Naive thymus-derived CD4-positive, alpha-beta T cell (primary cell): ENCODE measurements around the gene C1orf52. TPM values are rescaled to one million over a fixed set of nuclear protein-coding genes. Genes with fewer than 3 reads are reported as not detected.

ENCODE experiments used
- ATAC-seq: fragments of 150-1000 bp; cut with Tn5 transposase; 2 replicates; pipeline ENCODE4 v1.10.0; 2021; ENCODE audit warnings: mild to moderate bottlenecking, moderate library complexity
- CTCF ChIA-PET: fragments of 350-600 bp; sonication (Branson Sonifier 250); formaldehyde crosslinking; loops from one replicate; lab custom pipeline; 2021; ENCODE audit warnings: antibody characterized with exemption; lab: Charles Lee
- POLR2A ChIA-PET: fragments of 350-600 bp; sonication (Branson Sonifier 250); formaldehyde crosslinking; loops from one replicate; lab custom pipeline; 2021; ENCODE audit warnings: antibody characterized with exemption, inconsistent platforms; lab: Charles Lee
- DNase-seq, 9 donors: peaks; one replicate each; pipeline versions ENCODE4 v3.0.0 to v3.0.0-alpha.2; 2020 to 2022; ENCODE audit warnings: mixed read lengths in 1 of 9
- H3K27ac ChIP-seq: one replicate; pipeline ENCODE4 v1.7.0; 2013; ENCODE audit warnings: mild to moderate bottlenecking, low read depth, low read length, moderate library complexity
- H3K27me3 ChIP-seq, 2 donors: one replicate each; pipeline ENCODE4 v1.7.0; 2013; ENCODE audit warnings: low read length in 2 of 2, mild to moderate bottlenecking in 2 of 2, moderate library complexity in 2 of 2; ENCODE audit not compliant: control insufficient read depth in 2 of 2, insufficient read depth in 2 of 2
- H3K36me3 ChIP-seq, 3 experiments: 1 replicate in 2 of 3; 2 replicates in 1 of 3; pipeline ENCODE4 v1.7.0; 2013; ENCODE audit warnings: low read length in 3 of 3, mild to moderate bottlenecking in 3 of 3, moderate library complexity in 1 of 3; ENCODE audit not compliant: insufficient read depth in 3 of 3, control insufficient read depth in 2 of 3
- H3K4me1 ChIP-seq, 2 donors: one replicate each; pipeline ENCODE4 v1.7.0; 2013; ENCODE audit warnings: low read length in 2 of 2, mild to moderate bottlenecking in 2 of 2, moderate library complexity in 1 of 2; ENCODE audit not compliant: control insufficient read depth in 2 of 2, insufficient read depth in 2 of 2
- H3K4me3 ChIP-seq: 2 replicates; pipeline ENCODE4 v1.7.0; 2013; ENCODE audit warnings: mild to moderate bottlenecking, low read length
- H3K9me3 ChIP-seq, 3 experiments: 1 replicate in 2 of 3; 2 replicates in 1 of 3; pipeline ENCODE4 v1.7.0; 2013; ENCODE audit warnings: low read length in 3 of 3; ENCODE audit not compliant: control insufficient read depth in 2 of 3
- H3K27ac Mint-ChIP-seq, 9 donors: one replicate each; pipeline ENCODE4 v1.8.0; 2020 to 2022; ENCODE audit warnings: mixed read lengths in 9 of 9, mild to moderate bottlenecking in 8 of 9, moderate library complexity in 5 of 9, inconsistent platforms in 2 of 9
- H3K27me3 Mint-ChIP-seq, 5 donors: one replicate each; pipeline ENCODE4 v1.8.0; 2021 to 2022; ENCODE audit warnings: mixed read lengths in 5 of 5, mild to moderate bottlenecking in 1 of 5
- H3K36me3 Mint-ChIP-seq, 5 donors: one replicate each; pipeline ENCODE4 v1.8.0; 2020 to 2022; ENCODE audit warnings: mixed read lengths in 5 of 5, mild to moderate bottlenecking in 3 of 5, inconsistent platforms in 1 of 5
- H3K4me1 Mint-ChIP-seq, 7 donors: one replicate each; pipeline ENCODE4 v1.8.0; 2020 to 2022; ENCODE audit warnings: mixed read lengths in 7 of 7, mild to moderate bottlenecking in 3 of 7, inconsistent platforms in 1 of 7
- H3K4me3 Mint-ChIP-seq, 10 donors: one replicate each; pipeline ENCODE4 v1.8.0; 2020 to 2022; ENCODE audit warnings: mild to moderate bottlenecking in 10 of 10, mixed read lengths in 10 of 10, moderate library complexity in 6 of 10, inconsistent platforms in 2 of 10
- H3K9me3 Mint-ChIP-seq, 11 donors: one replicate each; pipeline ENCODE4 v1.8.0; 2020 to 2022; ENCODE audit warnings: mixed read lengths in 11 of 11, mild to moderate bottlenecking in 4 of 11, inconsistent platforms in 1 of 11, moderate library complexity in 1 of 11
- intact Hi-C, 2 donors: fragments of 100-400 bp; cut with micrococcal nuclease; formaldehyde crosslinking; loops; one replicate each; pipeline ENCODE4 v1.15.1; 2023
- polyA plus RNA-seq, 2 donors: library from polyadenylated mRNA; unstranded; fragments of 300-500 nt; fragmentation: Illumina TruSeq; gene quantifications; one replicate each; pipeline ENCODE4 v1.2.3, GENCODE V29; 2021
- total RNA-seq, 6 experiments: library from RNA in 5 of 6; stranded (reverse) in 5 of 6; gene quantifications; 1 replicate in 5 of 6; 2 replicates in 1 of 6; pipeline ENCODE4 v1.2.3 and lab custom pipeline; 2021 to 2026

The C1orf52 gene
- total and polyA plus RNA-seq, 7 experiments from 2014 or later, result 25.7 to 55.4 (median 41.6) TPM

GRCh38 chr1:85280636-85281035 lies 21.2 kb upstream of the C1orf52 start:
- no peaks in the 10 kb centered on the region for H3K9me3 ChIP-seq
- H3K36me3 ChIP-seq, result peaks cover 0 to 5% (median 0%) of the 10 kb centered on the region in 3 experiments
- no peaks in the 10 kb centered on the region for H3K9me3 Mint-ChIP-seq
- H3K4me3 Mint-ChIP-seq, result no peak overlapping the region
- DNase-seq (no peak), ATAC-seq (no peak)
- no peaks in the 10 kb centered on the region for H3K27me3 ChIP-seq
- intact Hi-C loops, result no loop called here
- peaks cover 0 to 31% (median 0%) of the 10 kb centered on the region in 5 donors for H3K27me3 Mint-ChIP-seq
- ChIA-PET POLR2A (interaction anchor here (1.2 kb wide), 1 partner anchor 20 kb away, joined by 3 read pairs; no protein-coding TSS in a partner anchor), CTCF (no interaction called here)
- peaks cover 5 to 20% (median 9%) of the 10 kb centered on the region in 7 donors for H3K4me1 Mint-ChIP-seq
- H3K4me1 ChIP-seq, result peaks cover under 1 to 5% of the 10 kb centered on the region in 2 donors
- H3K4me3 ChIP-seq, result no peak overlapping the region
- H3K27ac Mint-ChIP-seq, result peak overlapping the region in 1 of 9 donors; percentile 23
- H3K36me3 Mint-ChIP-seq, result no peaks in the 10 kb centered on the region
- H3K27ac ChIP-seq, result no peak overlapping the region

GRCh38 chr1:85279458-85280080 lies 20.1 kb upstream of the C1orf52 start:
- ChIA-PET POLR2A (no interaction called here), CTCF (no interaction called here)
- Histone ChIP-seq H3K36me3 (peaks cover 0 to 5% (median 0%) of the 10 kb centered on the region in 3 experiments), H3K4me3 (no peak overlapping the region), H3K9me3 (no peaks in the 10 kb centered on the region), H3K27me3 (no peaks in the 10 kb centered on the region), H3K27ac (no peak overlapping the region), H3K4me1 (peaks cover 11 to 12% of the 10 kb centered on the region in 2 donors)
- peaks cover 14 to 30% (median 18%) of the 10 kb centered on the region in 7 donors for H3K4me1 Mint-ChIP-seq
- intact Hi-C loops, result loop anchor here (5.0 to 10.0 kb wide), 15 partner anchors 232 to 1765 kb away; partner anchors contain the start of genes CTBS (in 1 of the 2), GNG5 (in 1 of the 2), HS2ST1 (in 1 of the 2) and MCOLN2 (in 1 of the 2)
- no peak for DNase-seq
- no peaks in the 10 kb centered on the region for H3K9me3 Mint-ChIP-seq
- peak overlapping the region in 2 of 10 donors; percentile 9 to 56 for H3K4me3 Mint-ChIP-seq
- H3K27me3 Mint-ChIP-seq, result peaks cover 0 to 31% (median 0%) of the 10 kb centered on the region in 5 donors
- H3K27ac Mint-ChIP-seq, result peak overlapping the region in 4 of 9 donors; percentile 7 to 73 (median 54)
- H3K36me3 Mint-ChIP-seq, result peaks cover 0 to 5% (median 0%) of the 10 kb centered on the region in 5 donors
- ATAC-seq, result no peak

DNA sequence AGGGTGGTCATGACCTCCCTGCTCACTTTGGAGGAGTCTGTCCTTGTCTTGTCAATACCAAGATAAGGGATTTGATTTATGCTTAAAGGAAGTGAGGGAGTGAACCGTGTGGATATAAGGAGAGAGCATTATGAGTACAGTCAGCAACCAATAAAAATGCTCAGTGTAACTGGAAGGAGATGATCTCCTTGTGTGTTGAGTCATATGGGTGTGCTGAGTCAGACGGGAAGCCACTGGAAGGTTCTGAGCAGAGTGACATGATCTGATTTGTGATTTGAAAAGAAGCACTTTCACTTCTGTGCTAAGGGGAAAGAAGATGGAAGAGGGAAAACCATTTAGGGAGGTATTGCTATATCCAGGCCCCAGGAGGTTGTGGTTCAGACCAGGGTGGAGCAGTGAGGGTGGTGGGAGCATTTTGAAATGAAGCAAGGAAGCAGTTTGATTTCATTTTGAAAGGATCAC lies 19.4 kb upstream of the C1orf52 start:
- DNase-seq, result peak in 1 of 9 donors; percentile 45
- Mint-ChIP-seq H3K4me3 (peak overlapping the region in 1 of 10 donors; percentile 56), H3K36me3 (peaks cover 0 to 8% (median 0%) of the 10 kb centered on the region in 5 donors), H3K4me1 (peaks cover 21 to 35% (median 25%) of the 10 kb centered on the region in 7 donors), H3K9me3 (no peaks in the 10 kb centered on the region), H3K27me3 (peaks cover 0 to 31% (median 0%) of the 10 kb centered on the region in 5 donors), H3K27ac (peak overlapping the region in 7 of 9 donors; percentile 0 to 62 (median 7))
- H3K27me3 ChIP-seq, result no peaks in the 10 kb centered on the region
- no peaks in the 10 kb centered on the region for H3K9me3 ChIP-seq
- ChIA-PET POLR2A (no interaction called here), CTCF (interaction anchor here (4.0 kb wide), 1 partner anchor 20 kb away, joined by 29 read pairs; the partner anchor contains the start of gene C1orf52)
- ATAC-seq, result no peak
- no peak overlapping the region for H3K4me3 ChIP-seq
- no peak overlapping the region for H3K27ac ChIP-seq
- H3K4me1 ChIP-seq, result peaks cover 17 to 18% of the 10 kb centered on the region in 2 donors
- peaks cover 0 to 5% (median 0%) of the 10 kb centered on the region in 3 experiments for H3K36me3 ChIP-seq
- intact Hi-C loops, result loop anchor here (5.0 to 10.0 kb wide), 15 partner anchors 232 to 1766 kb away; partner anchors contain the start of genes CTBS (in 1 of the 2), GNG5 (in 1 of the 2), HS2ST1 (in 1 of the 2) and MCOLN2 (in 1 of the 2)

- Mint-ChIP-seq H3K4me3 (peak overlapping the region in 1 of 10 donors; percentile 90), H3K36me3 (peaks cover 5 to 16% (median 9%) of the 10 kb centered on the region in 5 donors), H3K27ac (peak overlapping the region in 5 of 9 donors; percentile 84 to 96 (median 94)), H3K9me3 (no peaks in the 10 kb centered on the region), H3K4me1 (peaks cover 32 to 46% (median 36%) of the 10 kb centered on the region in 7 donors), H3K27me3 (peaks cover 0 to 31% (median 0%) of the 10 kb centered on the region in 5 donors)
- CTCF ChIA-PET, result interaction anchor here (3.2 to 4.0 kb wide), 2 partner anchors 19 to 333 kb away, joined by 13 to 29 read pairs; partner anchors contain the start of gene C1orf52
- intact Hi-C loops, result loop anchor here (1.0 to 10.0 kb wide), 19 partner anchors 30 to 1767 kb away; partner anchors contain the start of genes GNG5 (in 2 of the 2), HS2ST1 (in 2 of the 2), MCOLN2 (in 2 of the 2) and SELENOF (in 2 of the 2)
- Histone ChIP-seq H3K27ac (no peak overlapping the region), H3K4me1 (peaks cover 17 to 26% of the 10 kb centered on the region in 2 donors), H3K9me3 (no peaks in the 10 kb centered on the region), H3K36me3 (peaks cover 0 to 5% (median 0%) of the 10 kb centered on the region in 3 experiments), H3K27me3 (no peaks in the 10 kb centered on the region), H3K4me3 (no peak overlapping the region)
- POLR2A ChIA-PET, result interaction anchor here (1.6 to 5.6 kb wide), 4 partner anchors 18 to 332 kb away, joined by 6 to 63 read pairs (median 26); partner anchors contain the start of genes C1orf52 and SYDE2
- no peak for ATAC-seq
- no peak for DNase-seq
Measured at GRCh38 chr1:85277802-85278201, 18.3 kb upstream of the C1orf52 start.

DNA sequence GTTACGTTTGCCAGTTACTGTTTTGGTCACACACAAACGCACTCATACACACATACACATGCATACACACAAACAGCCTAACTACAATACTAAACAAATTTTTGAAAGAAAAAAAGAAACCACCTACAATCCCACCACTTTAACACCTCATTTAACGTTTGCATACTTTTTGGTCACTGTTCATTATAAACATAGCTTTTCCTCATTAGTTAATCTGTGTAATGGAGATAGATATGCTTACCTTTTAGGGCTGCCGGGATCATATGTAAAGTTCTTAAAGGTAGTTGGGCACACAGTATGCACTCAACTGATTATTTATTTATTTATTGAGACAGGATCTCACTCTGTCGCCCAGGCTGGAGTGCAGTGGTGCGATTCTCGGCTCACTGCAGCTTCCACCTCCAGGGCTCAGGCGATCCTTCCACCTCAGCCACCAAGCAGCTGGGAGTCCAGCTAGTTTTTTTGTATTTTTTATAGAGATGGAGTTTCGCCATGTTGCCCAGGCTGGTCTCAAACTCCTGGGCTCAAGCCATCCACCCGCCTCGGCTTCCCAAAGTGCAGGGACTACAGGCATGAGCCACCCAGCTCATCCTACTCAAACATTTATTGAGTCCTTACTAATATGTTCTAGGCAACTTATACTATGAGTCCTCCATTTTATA lies 17.6 kb upstream of the C1orf52 start:
- POLR2A ChIA-PET, result interaction anchor here (0.6 to 5.6 kb wide), 13 partner anchors 8 to 1244 kb away, joined by 3 to 63 read pairs (median 6); partner anchors contain the start of genes C1orf52, PRKACB, SYDE2 and ZNHIT6
- Histone ChIP-seq H3K36me3 (peaks cover 0 to 5% (median 0%) of the 10 kb centered on the region in 3 experiments), H3K4me1 (peaks cover 17 to 28% of the 10 kb centered on the region in 2 donors), H3K27ac (peak overlapping the region; percentile 97), H3K9me3 (no peaks in the 10 kb centered on the region), H3K27me3 (no peaks in the 10 kb centered on the region), H3K4me3 (peak overlapping the region; percentile 61)
- H3K4me3 Mint-ChIP-seq, result peak overlapping the region; percentile 82 to 95 (median 90)
- intact Hi-C loops, result loop anchor here (1.0 to 10.0 kb wide), 30 partner anchors 18 to 1768 kb away; partner anchors contain the start of genes C1orf52 (in 2 of the 2), CTBS (in 2 of the 2), GNG5 (in 2 of the 2) and HS2ST1 (in 2 of the 2)
- peaks cover 0 to 27% (median 0%) of the 10 kb centered on the region in 5 donors for H3K27me3 Mint-ChIP-seq
- peaks cover 5 to 17% (median 10%) of the 10 kb centered on the region in 5 donors for H3K36me3 Mint-ChIP-seq
- ATAC-seq (no peak), DNase-seq (no peak)
- H3K27ac Mint-ChIP-seq, result peak overlapping the region; percentile 84 to 97 (median 95)
- CTCF ChIA-PET, result interaction anchor here (0.6 to 4.0 kb wide), 7 partner anchors 13 to 768 kb away, joined by 3 to 29 read pairs (median 4); partner anchors contain the start of gene C1orf52
- H3K9me3 Mint-ChIP-seq, result no peaks in the 10 kb centered on the region
- peaks cover 34 to 50% (median 40%) of the 10 kb centered on the region in 7 donors for H3K4me1 Mint-ChIP-seq
